SK-N-SH (cell line): ENCODE results near the gene PYGB.

ENCODE experiments used
- CHD2 ChIP-seq: fragments of 150-350 bp; IDR thresholded peaks from 2 replicates; pipeline ENCODE4 v1.6.1; 2018; ENCODE audit warnings: low read length; ENCODE audit not compliant: partially characterized antibody
- EZH2phosphoT487 ChIP-seq: fragments of 200-600 bp; sonication (generic); IDR thresholded peaks from 2 replicates; pipeline ENCODE4 v1.6.1; 2017; ENCODE audit warnings: low read depth, mixed run types, mild to moderate bottlenecking, antibody characterized with exemption, moderate library complexity, borderline replicate concordance
- GABPA ChIP-seq: IDR thresholded peaks from 2 replicates; pipeline ENCODE4 v1.4.0; 2012; ENCODE audit warnings: low read depth, mild to moderate bottlenecking
- MXI1 ChIP-seq: IDR thresholded peaks from 2 replicates; pipeline ENCODE4 v1.6.1; 2012; ENCODE audit warnings: mild to moderate bottlenecking, low read depth, low read length, improper control_type of control experiment
- RFX5 ChIP-seq: IDR thresholded peaks from 2 replicates; pipeline ENCODE4 v1.6.1; 2012; ENCODE audit warnings: mild to moderate bottlenecking, improper control_type of control experiment, low read length
- YY1 ChIP-seq: IDR thresholded peaks from 2 replicates; pipeline ENCODE4 v1.4.0; 2012; ENCODE audit warnings: low read depth, mild to moderate bottlenecking
- TF ChIP-seq, protein P1 (sequence below): fragments of 200-600 bp; sonication (generic); IDR thresholded peaks from 2 replicates; pipeline ENCODE4 v1.6.1; 2017; ENCODE audit warnings: antibody characterized with exemption, mild to moderate bottlenecking, moderate library complexity

- no peak for TF ChIP-seq YY1
- no peak for TF ChIP-seq RFX5
- TF ChIP-seq, protein P1, sequence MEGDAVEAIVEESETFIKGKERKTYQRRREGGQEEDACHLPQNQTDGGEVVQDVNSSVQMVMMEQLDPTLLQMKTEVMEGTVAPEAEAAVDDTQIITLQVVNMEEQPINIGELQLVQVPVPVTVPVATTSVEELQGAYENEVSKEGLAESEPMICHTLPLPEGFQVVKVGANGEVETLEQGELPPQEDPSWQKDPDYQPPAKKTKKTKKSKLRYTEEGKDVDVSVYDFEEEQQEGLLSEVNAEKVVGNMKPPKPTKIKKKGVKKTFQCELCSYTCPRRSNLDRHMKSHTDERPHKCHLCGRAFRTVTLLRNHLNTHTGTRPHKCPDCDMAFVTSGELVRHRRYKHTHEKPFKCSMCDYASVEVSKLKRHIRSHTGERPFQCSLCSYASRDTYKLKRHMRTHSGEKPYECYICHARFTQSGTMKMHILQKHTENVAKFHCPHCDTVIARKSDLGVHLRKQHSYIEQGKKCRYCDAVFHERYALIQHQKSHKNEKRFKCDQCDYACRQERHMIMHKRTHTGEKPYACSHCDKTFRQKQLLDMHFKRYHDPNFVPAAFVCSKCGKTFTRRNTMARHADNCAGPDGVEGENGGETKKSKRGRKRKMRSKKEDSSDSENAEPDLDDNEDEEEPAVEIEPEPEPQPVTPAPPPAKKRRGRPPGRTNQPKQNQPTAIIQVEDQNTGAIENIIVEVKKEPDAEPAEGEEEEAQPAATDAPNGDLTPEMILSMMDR: no peak
- TF ChIP-seq CHD2: no peak
- no peak for TF ChIP-seq EZH2phosphoT487
- no peak for TF ChIP-seq GABPA
- no peak for TF ChIP-seq MXI1
Measured at GRCh38 chr20:25341716-25342680, 94.1 kb downstream of the PYGB start.
